Stimulated activated CD8-positive, alpha-beta memory T cell treated with anti-CD3 and anti-CD28 coated beads, Interleukin-15, amount 100 ng/mL, for 1 hour (primary cell): ENCODE results near the gene SCGB2A2.

Source experiments
- DNase-seq: peaks from one replicate; pipeline ENCODE4 v3.0.0-alpha.2; 2020; ENCODE audit warnings: low read depth

SCGB2A2 gene

GRCh38 chr11:62269654-62270278, at the start of gene SCGB2A2:
Gene SCGB2A2 (plus strand): TSS chr11:62270158. CDS start chr11:62270217, 59 bp downstream.
- DNase-seq, result no peak

GRCh38 chr11:62221498-62221897, 48.5 kb upstream of the SCGB2A2 start:
- no peak for DNase-seq

- no peak for DNase-seq
Observed at GRCh38 chr11:62223095-62223494, 46.9 kb upstream of the SCGB2A2 start.

GRCh38 chr11:62233730-62234129, 36.2 kb upstream of the SCGB2A2 start:
- no peak for DNase-seq

GRCh38 chr11:62236187-62236586, 33.8 kb upstream of the SCGB2A2 start:
- no peak for DNase-seq

- no peak for DNase-seq
Observed at GRCh38 chr11:62237499-62237898, 32.5 kb upstream of the SCGB2A2 start.

GRCh38 chr11:62238151-62238550, 31.8 kb upstream of the SCGB2A2 start:
- DNase-seq, result no peak

GRCh38 chr11:62241095-62241494, 28.9 kb upstream of the SCGB2A2 start:
- DNase-seq, result no peak

- DNase-seq, result no peak
Observed at GRCh38 chr11:62242021-62242420, 27.9 kb upstream of the SCGB2A2 start, which contains the start of gene SCGB1D2. Gene SCGB1D2 (plus strand): TSS chr11:62242239. CDS start chr11:62242308, 69 bp downstream.

- DNase-seq, result no peak
Observed at GRCh38 chr11:62245271-62245753, 24.6 kb upstream of the SCGB2A2 start.

GRCh38 chr11:62251698-62252097, 18.3 kb upstream of the SCGB2A2 start:
- no peak for DNase-seq

- no peak for DNase-seq
Observed at GRCh38 chr11:62253999-62254542, 15.9 kb upstream of the SCGB2A2 start.

GRCh38 chr11:62256281-62256680, 13.7 kb upstream of the SCGB2A2 start:
- no peak for DNase-seq

- no peak for DNase-seq
Observed at GRCh38 chr11:62260261-62260953, 9.6 kb upstream of the SCGB2A2 start.

GRCh38 chr11:62264004-62264403, 6.0 kb upstream of the SCGB2A2 start:
- DNase-seq, result no peak

- DNase-seq, result no peak
Observed at GRCh38 chr11:62266558-62266957, 3.4 kb upstream of the SCGB2A2 start.

GRCh38 chr11:62267050-62267449, 2.9 kb upstream of the SCGB2A2 start:
- DNase-seq, result no peak

- no peak for DNase-seq
Observed at GRCh38 chr11:62267576-62267975, 2.4 kb upstream of the SCGB2A2 start.

GRCh38 chr11:62273284-62273683, 3.3 kb downstream of the SCGB2A2 start:
- DNase-seq, result no peak

GRCh38 chr11:62273789-62274275, 3.9 kb downstream of the SCGB2A2 start:
- no peak for DNase-seq

- no peak for DNase-seq
Observed at GRCh38 chr11:62280452-62280851, 10.5 kb downstream of the SCGB2A2 start.

GRCh38 chr11:62295504-62295903, 25.5 kb downstream of the SCGB2A2 start:
- no peak for DNase-seq

GRCh38 chr11:62298975-62299374, 29.0 kb downstream of the SCGB2A2 start, which contains the start of gene SCGB1D4:
Gene SCGB1D4 (minus strand): TSS chr11:62299075. CDS start chr11:62299010, 65 bp downstream.
- no peak for DNase-seq
